T47D (cell line): ENCODE results near the gene RSKR.
"Not testable (repeated sequence)": the region's sequence is repeated elsewhere in the genome, so short reads cannot be mapped to it uniquely, and the experiment has no call there.

Experiments used
- DNase-seq, 2 experiments: peaks; one replicate each; pipeline versions ENCODE4 v3.0.0 to v3.0.0-alpha.2; 2011 to 2012; ENCODE audit warnings: low read depth in 1 of 2, low spot score in 1 of 2
- JUND ChIP-seq: IDR thresholded peaks from 2 replicates; pipeline ENCODE4 v1.6.1; 2012; ENCODE audit warnings: low read depth
- in situ Hi-C: cut with HindIII; loops from 2 replicates; pipeline ENCODE4 v1.10.0; 2016; ENCODE audit warnings: low sequenced_read_pairs, low pct_unique_long_range_greater_than_20kb

RSKR gene

DNA sequence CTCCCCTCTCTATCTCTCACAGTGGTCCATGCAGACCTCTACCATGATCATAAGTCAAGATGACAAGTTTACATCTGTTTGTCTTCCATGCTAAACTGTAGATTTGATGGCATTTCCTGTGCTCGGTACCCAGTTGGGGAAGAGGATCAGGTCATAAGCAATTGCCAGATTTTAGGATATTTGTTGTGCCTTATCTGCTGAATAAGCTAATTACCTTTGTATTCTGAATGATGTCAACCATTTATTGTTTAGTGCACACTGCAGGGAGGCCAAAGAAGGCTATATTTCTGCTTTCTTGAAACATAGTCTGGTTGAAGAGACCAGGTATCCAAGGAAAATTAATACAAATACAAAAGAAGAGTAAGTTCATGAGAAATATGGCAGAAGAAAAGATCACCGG lies 31.5 kb downstream of the RSKR start:
- in situ Hi-C loops = no loop called here
- TF ChIP-seq JUND = no peak

DNA sequence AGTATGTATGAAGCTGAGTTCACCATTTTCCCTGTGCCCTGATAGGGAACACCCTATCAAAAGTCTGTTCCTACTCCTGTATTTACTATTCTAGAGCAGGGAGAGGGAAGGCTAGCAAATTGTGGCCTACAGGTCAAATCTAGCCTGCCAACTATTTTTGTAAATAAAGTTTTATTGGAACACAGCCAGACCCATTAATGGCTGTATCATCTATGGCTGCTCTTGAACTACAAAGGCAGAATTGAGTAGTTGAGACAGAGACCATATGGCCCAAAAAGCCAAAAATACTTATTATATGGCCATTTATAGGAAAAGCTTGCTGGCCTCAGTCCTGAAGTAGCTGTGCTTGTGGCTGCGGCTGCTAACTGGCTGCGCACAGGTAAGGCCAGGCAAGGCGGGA lies 33.0 kb downstream of the RSKR start:
- in situ Hi-C loops = no loop called here
- no peak for TF ChIP-seq JUND
- DNase-seq = no peak

More for the DNA sequence above, 31.5 kb downstream of the RSKR start:
- no peak for DNase-seq

DNA sequence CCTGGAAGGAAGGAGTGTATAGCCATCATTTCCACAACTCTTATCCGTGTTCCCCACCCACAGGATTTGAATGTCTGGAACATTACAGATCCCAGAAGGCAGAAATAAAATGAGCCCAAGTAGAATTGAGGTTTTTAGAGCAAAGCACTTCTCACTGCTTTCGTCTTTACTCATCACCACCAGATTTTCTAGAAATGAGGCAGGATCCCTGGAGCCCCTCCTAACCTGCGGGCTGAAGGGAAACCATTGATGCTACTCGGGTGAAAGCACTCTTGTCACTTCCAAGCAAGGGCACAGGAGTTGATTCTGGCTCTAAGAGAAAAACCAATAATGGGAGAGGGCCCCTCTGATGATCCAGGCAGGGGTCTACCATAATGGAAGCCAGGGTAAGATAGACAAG lies 34.5 kb downstream of the RSKR start:
- in situ Hi-C loops = no loop called here
- TF ChIP-seq JUND = no peak
- no peak for DNase-seq

DNA sequence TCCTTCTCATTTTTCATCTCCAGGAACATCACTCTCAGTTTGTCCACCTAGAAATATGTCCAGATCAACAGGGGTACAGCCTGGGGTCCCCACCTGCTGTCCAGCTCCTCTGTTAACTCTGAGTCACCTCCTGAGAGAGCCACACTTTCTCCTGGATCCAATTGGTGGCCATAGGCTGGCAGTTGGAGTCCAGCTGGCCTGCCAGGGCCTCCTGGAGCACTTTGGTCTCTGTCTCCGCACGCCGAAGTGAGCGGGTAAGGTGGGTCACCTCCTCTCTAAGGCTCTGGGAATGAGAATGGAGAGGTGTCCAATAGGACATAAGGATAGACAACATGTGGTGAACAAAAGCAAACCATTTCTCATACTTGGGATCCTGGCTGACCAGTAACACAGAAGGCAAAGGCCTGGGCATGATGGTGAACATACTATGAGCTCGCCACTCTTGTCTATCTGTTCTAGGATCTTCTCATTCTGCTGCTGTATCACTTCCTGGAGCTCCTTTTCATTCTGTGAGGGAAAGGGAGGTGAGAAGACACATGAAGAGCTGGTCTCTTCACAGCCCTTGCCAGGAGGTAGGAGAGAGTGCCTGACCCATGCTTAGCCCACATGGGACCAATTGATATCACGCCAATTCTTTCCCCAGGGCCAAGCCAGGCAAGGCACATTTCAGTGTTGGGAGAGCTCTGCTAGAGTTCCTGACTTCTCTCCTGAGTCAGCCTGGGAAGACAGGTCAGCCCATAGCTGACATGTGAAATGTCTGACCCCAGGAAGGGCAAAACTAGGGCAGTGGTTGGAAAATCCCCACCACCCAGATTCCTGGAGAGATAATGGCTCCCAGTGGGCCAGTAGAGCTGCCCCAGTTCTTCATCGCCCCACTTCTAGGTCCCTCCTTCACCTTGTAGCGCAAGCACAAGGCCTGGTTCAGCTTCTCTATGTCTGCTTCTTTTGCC lies 35.5 kb downstream of the RSKR start:
- no peak for DNase-seq
- in situ Hi-C loops = no loop called here
- TF ChIP-seq JUND = no peak

DNA sequence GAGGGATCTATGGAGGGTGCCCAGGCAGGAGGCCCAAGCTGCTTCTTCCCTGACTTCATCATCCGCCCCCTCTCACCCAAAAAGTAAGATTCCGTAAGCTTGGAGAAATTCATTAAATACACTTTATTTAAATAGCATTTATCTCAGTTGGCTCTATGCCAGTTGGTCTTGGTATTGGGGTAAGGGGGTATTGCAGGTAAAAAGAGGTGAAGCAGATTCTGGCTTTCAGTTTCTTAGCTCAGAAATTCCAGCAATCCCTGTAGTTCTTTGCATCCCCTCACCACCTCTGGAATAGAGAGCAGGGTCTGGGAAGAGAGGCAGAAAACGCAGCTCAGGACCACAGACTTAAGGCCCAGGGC lies 36.5 kb downstream of the RSKR start:
- in situ Hi-C loops = no loop called here
- no peak for DNase-seq
- TF ChIP-seq JUND = no peak

DNA sequence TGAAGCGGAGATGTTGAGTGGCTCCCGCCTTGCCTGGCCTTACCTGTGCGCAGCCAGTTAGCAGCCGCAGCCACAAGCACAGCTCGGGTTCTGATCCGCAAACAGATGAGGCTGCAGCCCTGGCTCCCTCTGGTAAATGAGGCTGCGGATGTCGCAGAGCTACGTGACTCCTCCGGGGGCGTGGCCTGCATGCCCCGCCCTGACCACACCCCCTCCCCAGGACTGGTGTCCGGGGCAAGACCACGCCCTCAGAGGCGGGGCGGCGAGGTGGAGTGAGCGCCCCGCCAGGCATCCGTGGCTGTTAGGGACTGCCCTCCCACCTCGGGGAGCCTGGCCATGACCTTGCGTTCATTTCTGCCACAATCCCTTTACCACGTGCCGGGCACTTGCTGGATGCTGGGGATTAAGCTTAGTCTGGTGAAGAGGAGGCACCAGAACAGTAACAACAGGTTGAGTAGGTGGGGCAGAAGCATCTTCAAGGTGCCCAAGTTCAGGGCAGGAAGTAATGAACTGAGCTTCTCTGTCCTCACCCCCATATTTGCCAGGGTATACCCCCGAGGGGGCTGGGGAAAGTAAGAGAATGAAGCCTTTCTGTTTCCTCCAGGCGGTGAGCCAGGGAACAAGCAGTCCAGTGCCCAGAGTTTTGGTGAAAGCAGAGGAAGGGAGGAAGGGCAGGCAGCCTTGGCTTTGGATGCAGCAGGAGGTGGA lies 37.1 kb downstream of the RSKR start, which contains the start of gene ALDOC:
ALDOC (minus strand) TSS at position 138 of the 708 bp plus-strand sequence. CDS start 1,363 bp downstream, outside the sequence.
- peak; percentile 97 to 98 for DNase-seq
- in situ Hi-C loops = no loop called here
- no peak for TF ChIP-seq JUND

DNA sequence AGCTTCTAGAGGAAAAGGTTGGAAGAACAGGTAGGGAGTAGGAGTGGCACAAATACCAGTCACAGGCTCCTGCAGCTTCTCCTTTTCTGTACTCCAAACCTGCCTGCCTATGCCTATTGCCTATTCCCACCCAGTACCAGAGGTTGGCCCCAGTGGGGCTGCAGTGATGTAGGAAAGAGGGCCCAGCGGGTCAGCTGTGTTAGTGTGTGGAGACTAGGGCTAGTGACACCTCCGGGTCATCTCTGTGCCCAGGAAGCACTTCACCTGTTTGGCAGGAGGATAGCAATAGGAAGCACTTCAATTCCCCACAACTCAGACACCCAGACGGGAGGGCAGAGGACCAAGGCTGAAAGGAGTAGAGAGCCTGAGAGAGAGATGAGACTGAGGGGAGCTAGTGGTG lies 38.0 kb downstream of the RSKR start:
- DNase-seq, in situ Hi-C loops: not testable (repeated sequence)

DNA sequence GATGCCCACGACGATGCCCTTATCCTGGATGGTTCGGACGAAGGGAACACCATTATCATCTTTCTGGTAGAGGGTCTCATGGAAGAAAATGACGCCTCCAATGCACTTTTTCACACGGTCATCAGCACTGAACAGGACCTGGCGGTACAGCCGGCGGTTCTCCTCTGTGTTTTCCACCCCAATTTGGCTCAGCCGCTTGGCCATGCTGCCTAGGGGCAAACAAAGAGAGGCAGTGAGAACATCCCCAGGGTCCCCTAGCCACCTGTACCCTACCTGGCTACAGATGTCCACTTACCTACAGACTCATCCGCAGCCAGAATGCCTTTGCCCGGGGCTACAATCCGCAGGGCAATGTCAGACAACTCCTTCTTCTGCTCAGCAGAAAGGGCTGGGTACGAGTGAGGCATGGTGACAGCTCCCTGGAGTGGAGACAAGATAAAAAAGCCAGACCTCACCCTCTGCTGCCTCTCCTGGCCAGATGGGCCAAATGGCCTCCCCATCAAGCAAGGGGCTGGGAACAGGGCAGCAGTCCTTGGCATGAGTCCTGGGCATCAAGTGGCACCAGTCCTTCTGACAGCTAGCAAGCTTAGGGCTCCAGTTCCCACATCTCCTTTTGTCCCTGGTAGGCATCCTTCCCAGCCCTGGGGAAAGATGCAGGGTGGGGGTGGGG lies 38.7 kb downstream of the RSKR start:
- no peak for DNase-seq
- TF ChIP-seq JUND = no peak
- in situ Hi-C loops = no loop called here

DNA sequence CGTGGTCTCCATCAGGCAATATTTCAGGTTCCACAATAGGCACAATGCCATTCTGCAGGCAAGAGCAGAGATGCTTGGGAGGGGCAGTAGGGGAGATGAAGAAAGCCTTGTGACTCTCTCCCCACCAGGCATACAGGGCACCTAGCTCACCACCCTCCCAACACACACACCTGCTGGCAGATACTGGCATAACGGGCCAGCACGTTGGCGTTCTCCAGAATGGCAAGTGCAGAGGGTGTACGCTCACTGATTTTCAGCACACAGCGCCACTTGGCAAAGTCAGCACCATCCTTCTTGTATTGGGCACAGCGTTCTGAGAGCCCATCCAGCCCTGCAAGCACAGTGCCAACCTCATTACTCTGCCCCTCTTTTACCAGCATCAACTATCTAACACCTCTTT lies 39.5 kb downstream of the RSKR start:
- in situ Hi-C loops = no loop called here
- TF ChIP-seq JUND = no peak
- peak in 1 of 2 experiments; percentile 41 for DNase-seq

DNA sequence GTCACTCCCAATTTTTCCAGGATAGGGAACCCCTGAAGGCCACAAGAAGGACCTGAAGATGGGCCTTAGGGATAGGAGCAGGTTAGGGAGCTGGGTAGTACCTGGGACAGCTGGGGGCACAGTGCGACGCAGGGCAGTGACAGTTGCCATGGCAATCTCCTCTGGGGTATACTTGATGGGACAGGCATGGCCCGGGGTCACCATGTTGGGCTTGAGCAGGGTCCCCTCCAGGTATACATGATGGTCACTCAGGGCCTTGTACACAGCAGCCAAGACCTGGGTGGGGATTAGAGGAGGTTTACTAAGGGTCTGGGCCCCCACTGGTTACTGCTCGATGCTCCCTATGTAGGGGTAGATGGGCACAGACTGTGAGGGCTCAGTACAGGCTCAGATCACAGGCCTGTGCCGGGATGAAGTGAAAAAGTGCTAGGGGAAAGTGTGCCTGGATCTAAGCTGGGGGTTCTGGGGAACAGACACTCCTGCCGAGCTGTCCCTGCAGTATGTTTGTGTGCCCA lies 40.0 kb downstream of the RSKR start:
- no peak for TF ChIP-seq JUND
- in situ Hi-C loops = no loop called here
- DNase-seq = no peak

DNA sequence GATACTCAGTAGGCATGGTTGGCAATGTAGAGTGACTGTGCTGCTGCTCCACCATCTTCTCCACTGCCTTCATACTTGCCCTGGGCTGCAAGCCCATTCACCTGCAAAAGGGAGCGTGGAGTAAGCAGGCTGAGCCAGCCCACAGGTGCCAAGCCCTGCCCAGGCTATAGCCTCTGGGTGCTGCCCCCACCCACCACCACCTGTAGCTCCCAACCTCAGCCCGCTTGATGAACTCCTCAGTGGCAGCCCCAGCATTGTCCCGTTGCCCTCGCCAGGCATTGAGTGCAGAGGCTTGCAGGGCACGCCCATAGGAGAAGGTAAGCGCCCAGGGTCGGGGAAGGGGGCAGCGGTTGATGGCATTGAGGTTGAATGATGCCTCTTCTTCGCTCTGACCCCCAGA lies 40.5 kb downstream of the RSKR start:
- DNase-seq = no peak
- no peak for TF ChIP-seq JUND
- in situ Hi-C loops = no loop called here

DNA sequence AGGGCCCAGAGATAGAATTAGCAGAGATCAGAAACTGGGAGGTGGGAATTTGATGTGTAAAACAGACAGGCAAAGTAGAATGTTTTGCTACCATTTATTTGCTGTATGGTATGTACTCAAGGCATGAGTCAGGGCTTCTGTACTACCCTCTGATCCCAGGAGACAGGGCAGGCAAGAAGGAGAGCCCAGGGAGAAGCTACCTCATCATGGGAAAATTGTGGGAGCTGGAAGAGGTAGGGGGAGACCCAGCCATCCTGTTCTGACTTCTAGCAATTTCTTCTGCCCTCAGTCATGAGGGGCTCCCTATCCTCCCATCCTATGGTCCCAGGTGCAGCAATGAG lies 41.0 kb downstream of the RSKR start:
- in situ Hi-C loops = no loop called here
- DNase-seq = no peak
- TF ChIP-seq JUND = no peak
